GM18873 (cell line): ENCODE measurements around the gene PGP.

Experiments used
- ATAC-seq: cut with Tn5 transposase; IDR thresholded peaks from one replicate; pipeline ENCODE4 v1.9.1; 2021; ENCODE audit warnings: mild to moderate bottlenecking, moderate library complexity, moderate number of reproducible peaks; ENCODE audit not compliant: unreplicated experiment, low FRiP score

The PGP gene

GRCh38 chr16:2170587-2171435 lies 43.8 kb downstream of the PGP start:
- no peak for ATAC-seq

GRCh38 chr16:2170080-2170479 lies 44.6 kb downstream of the PGP start:
- no peak for ATAC-seq

GRCh38 chr16:2167068-2167638 lies 47.5 kb downstream of the PGP start:
- no peak for ATAC-seq

GRCh38 chr16:2166263-2167067 lies 48.2 kb downstream of the PGP start:
- no peak for ATAC-seq

- ATAC-seq: no peak
Observed at GRCh38 chr16:2165861-2166260, 48.8 kb downstream of the PGP start.

- no peak for ATAC-seq
Observed at GRCh38 chr16:2163211-2163881, 51.3 kb downstream of the PGP start.

- no peak for ATAC-seq
Observed at GRCh38 chr16:2162676-2163118, 51.9 kb downstream of the PGP start.

GRCh38 chr16:2161911-2162310 lies 52.7 kb downstream of the PGP start:
- no peak for ATAC-seq
